ENCODE data around the gene TSPAN13.

DNA sequence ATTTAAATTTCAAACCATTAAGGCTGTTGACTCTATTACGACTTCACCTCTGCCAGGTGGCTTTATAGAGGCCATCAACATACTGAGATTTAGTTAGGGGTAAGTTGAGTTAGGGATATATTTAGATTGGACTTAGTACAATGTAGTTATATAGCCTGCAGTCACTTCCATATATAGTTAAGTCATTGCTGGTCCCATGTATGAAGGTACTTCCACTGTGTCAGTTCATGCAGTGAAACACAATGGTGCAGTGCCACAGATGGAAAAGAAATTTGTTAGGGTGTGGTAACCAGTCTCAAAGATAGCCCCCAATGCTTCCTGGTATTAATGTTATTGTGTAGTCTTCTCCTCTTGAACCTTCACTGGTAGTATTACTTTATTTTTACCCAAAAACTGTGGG lies 12.6 kb upstream of the TSPAN13 start:
- TF ChIP-seq, protein P1, sequence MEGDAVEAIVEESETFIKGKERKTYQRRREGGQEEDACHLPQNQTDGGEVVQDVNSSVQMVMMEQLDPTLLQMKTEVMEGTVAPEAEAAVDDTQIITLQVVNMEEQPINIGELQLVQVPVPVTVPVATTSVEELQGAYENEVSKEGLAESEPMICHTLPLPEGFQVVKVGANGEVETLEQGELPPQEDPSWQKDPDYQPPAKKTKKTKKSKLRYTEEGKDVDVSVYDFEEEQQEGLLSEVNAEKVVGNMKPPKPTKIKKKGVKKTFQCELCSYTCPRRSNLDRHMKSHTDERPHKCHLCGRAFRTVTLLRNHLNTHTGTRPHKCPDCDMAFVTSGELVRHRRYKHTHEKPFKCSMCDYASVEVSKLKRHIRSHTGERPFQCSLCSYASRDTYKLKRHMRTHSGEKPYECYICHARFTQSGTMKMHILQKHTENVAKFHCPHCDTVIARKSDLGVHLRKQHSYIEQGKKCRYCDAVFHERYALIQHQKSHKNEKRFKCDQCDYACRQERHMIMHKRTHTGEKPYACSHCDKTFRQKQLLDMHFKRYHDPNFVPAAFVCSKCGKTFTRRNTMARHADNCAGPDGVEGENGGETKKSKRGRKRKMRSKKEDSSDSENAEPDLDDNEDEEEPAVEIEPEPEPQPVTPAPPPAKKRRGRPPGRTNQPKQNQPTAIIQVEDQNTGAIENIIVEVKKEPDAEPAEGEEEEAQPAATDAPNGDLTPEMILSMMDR (IDR thresholded peaks at IDR 0.05): no peak
- no peak for TF ChIP-seq POLR2A (IDR thresholded peaks at IDR 0.05)
